HepG2 (cell line): ENCODE data around the gene CCDC183. TPM values are rescaled to one million over a fixed set of nuclear protein-coding genes. Genes with fewer than 3 reads are reported as not detected.
A peak's percentile ranks its signal among the peaks of the same experiment; 100 is the strongest.

ENCODE experiments used
- ATF2 ChIP-seq: sonication (generic); formaldehyde crosslinking; IDR thresholded peaks from 2 replicates; pipeline ENCODE4 v1.4.0; 2020; ENCODE audit warnings: missing genetic modification reagents
- CSRNP1 ChIP-seq: sonication (generic); formaldehyde crosslinking; IDR thresholded peaks from 2 replicates; pipeline ENCODE4 v1.8.1; 2023; ENCODE audit warnings: mild to moderate bottlenecking, missing genetic modification reagents
- GLI4 ChIP-seq: sonication (generic); formaldehyde crosslinking; IDR thresholded peaks from 2 replicates; pipeline ENCODE4 v1.5.1; 2020; ENCODE audit warnings: missing genetic modification reagents, mild to moderate bottlenecking, moderate library complexity, borderline replicate concordance
- HMGXB3 ChIP-seq: sonication (generic); formaldehyde crosslinking; IDR thresholded peaks from 2 replicates; pipeline ENCODE4 v1.4.0; 2020; ENCODE audit warnings: missing genetic modification reagents, borderline replicate concordance
- KAT8 ChIP-seq: IDR thresholded peaks from 2 replicates; pipeline ENCODE4 v1.6.1; 2016; ENCODE audit warnings: missing genetic modification reagents, missing compliant biosample characterization
- KDM4B ChIP-seq: sonication (generic); formaldehyde crosslinking; IDR thresholded peaks from 2 replicates; pipeline ENCODE4 v1.4.0; 2020; ENCODE audit warnings: missing genetic modification reagents
- MTA3 ChIP-seq: sonication (generic); formaldehyde crosslinking; IDR thresholded peaks from 2 replicates; pipeline ENCODE4 v1.4.0; 2020; ENCODE audit warnings: missing genetic modification reagents
- MXD4 ChIP-seq: IDR thresholded peaks from 2 replicates; pipeline ENCODE4 v1.6.1; 2016; ENCODE audit warnings: mild to moderate bottlenecking, missing biosample characterization, missing genetic modification reagents
- PAX8 ChIP-seq: sonication (generic); formaldehyde crosslinking; IDR thresholded peaks from 2 replicates; pipeline ENCODE4 v1.8.0; 2022; ENCODE audit warnings: mild to moderate bottlenecking, missing genetic modification reagents, borderline replicate concordance
- PHF20 ChIP-seq: sonication (generic); formaldehyde crosslinking; IDR thresholded peaks from 2 replicates; pipeline ENCODE4 v1.5.0; 2020; ENCODE audit warnings: mild to moderate bottlenecking, missing genetic modification reagents
- RBM22 ChIP-seq: fragments of 200-400 bp; formaldehyde crosslinking; optimal IDR thresholded peaks from 2 replicates; pipeline ENCODE3; 2017; ENCODE audit warnings: mild to moderate bottlenecking, low read length, moderate library complexity
- REL ChIP-seq: sonication (generic); formaldehyde crosslinking; conservative IDR thresholded peaks from 2 replicates; pipeline ENCODE4 v1.8.0; 2022; ENCODE audit warnings: mild to moderate bottlenecking, missing genetic modification reagents, moderate library complexity
- SETDB1 ChIP-seq: sonication (generic); formaldehyde crosslinking; IDR thresholded peaks from 2 replicates; pipeline ENCODE4 v1.5.1; 2020; ENCODE audit warnings: missing genetic modification reagents, mild to moderate bottlenecking, borderline replicate concordance
- SMAD1 ChIP-seq: sonication (generic); formaldehyde crosslinking; IDR thresholded peaks from 2 replicates; pipeline ENCODE4 v1.4.0; 2020; ENCODE audit warnings: missing genetic modification reagents, low read depth, mild to moderate bottlenecking, borderline replicate concordance
- TAF15 ChIP-seq: fragments of 200-400 bp; formaldehyde crosslinking; IDR thresholded peaks from one replicate; pipeline ENCODE4 v1.6.1; 2018; ENCODE audit warnings: mild to moderate bottlenecking, low read depth, low read length; ENCODE audit not compliant: poor library complexity, severe bottlenecking
- TGIF2 ChIP-seq: IDR thresholded peaks from 2 replicates; pipeline ENCODE4 v1.6.1; 2016; ENCODE audit warnings: control low read depth, missing compliant biosample characterization
- USF2 ChIP-seq, 2 experiments: sonication (generic) in 1 of 2; formaldehyde crosslinking in 1 of 2; IDR thresholded peaks; 2 replicates each; pipeline versions ENCODE4 v1.5.1 to v1.6.1; 2011 to 2020; ENCODE audit warnings: borderline replicate concordance in 1 of 2, low read depth in 1 of 2, low read length in 1 of 2, mild to moderate bottlenecking in 1 of 2, missing genetic modification reagents in 1 of 2, moderate library complexity in 1 of 2
- ZC3H4 ChIP-seq: sonication (generic); formaldehyde crosslinking; IDR thresholded peaks from 2 replicates; pipeline ENCODE4 v1.4.0; 2020; ENCODE audit warnings: missing genetic modification reagents, borderline replicate concordance
- ZNF326 ChIP-seq: sonication (generic); formaldehyde crosslinking; IDR thresholded peaks from 2 replicates; pipeline ENCODE4 v1.4.0; 2020; ENCODE audit warnings: missing genetic modification reagents, borderline replicate concordance
- polyA plus RNA-seq, 8 experiments: library from polyadenylated mRNA; depleted of rRNA in 3 of 8; stranded (reverse) in 7 of 8; unstranded in 1 of 8; fragments of >200 nt; fragmentation: Illumina TruSeq in 4 of 8; extraction: Trizol in 4 of 8; gene quantifications; 2 replicates each; pipeline versions ENCODE4 v1.2.1 to v1.2.3, GENCODE V29; 2011 to 2016; ENCODE audit warnings: low read depth in 4 of 8, missing spikeins in 1 of 8, mixed read lengths in 1 of 8; ENCODE audit not compliant: insufficient read depth in 1 of 8
- total RNA-seq, 5 experiments: library from RNA; depleted of rRNA; stranded (reverse); fragments of >200 nt; fragmentation: Illumina TruSeq; extraction: Trizol; gene quantifications; 2 replicates each; pipeline ENCODE4 v1.2.3, GENCODE V29; 2016; ENCODE audit warnings: low read depth in 1 of 5

The CCDC183 gene
- total and polyA plus RNA-seq, 2 of the 13 experiments (the other 11 are each of a cell fraction or from before 2014, with no cell fraction given): 5.0 to 66.4 TPM

GRCh38 chr9:136791516-136792276 is 4.4 kb upstream of the CCDC183 start (continued):
- TF ChIP-seq SMAD1 (CRISPR knock-in tag) (no peak; the same call in 1 of the 2 replicates), PAX8 (no peak), CSRNP1 (CRISPR knock-in tag) (no peak; the same call in 1 of the 2 replicates), TAF15 (no peak), RBM22 (peak; percentile 76), MTA3 (no peak), MXD4 (no peak), ATF2 (CRISPR knock-in tag) (no peak), REL (0 out of 2 replicates have a peak, but pooled peaks have one; percentile 17), ZNF326 (no peak), USF2 (IDR thresholded peaks at IDR 0.05; ENCODE audit: low read depth, low read length) (no peak), USF2 (CRISPR knock-in tag; IDR thresholded peaks at IDR 0.05; ENCODE audit: borderline replicate concordance) (no peak), KAT8 (CRISPR knock-in tag) (no peak), KDM4B (0 out of 2 replicates have a peak, but pooled peaks have one; percentile 6), GLI4 (CRISPR knock-in tag) (no peak; the same call in 1 of the 2 replicates), TGIF2 (no peak; the same call in 1 of the 2 replicates), PHF20 (CRISPR knock-in tag) (no peak), SETDB1 (CRISPR knock-in tag) (no peak), HMGXB3 (CRISPR knock-in tag) (no peak), ZC3H4 (CRISPR knock-in tag) (no peak)
